K562 (cell line): Measurements from ENCODE around the gene DXO. TPM values are rescaled to one million over a fixed set of nuclear protein-coding genes. Genes with fewer than 3 reads are reported as not detected.

Source experiments
- E2F5 ChIP-seq: sonication (generic); formaldehyde crosslinking; IDR thresholded peaks from 2 replicates; pipeline ENCODE4 v1.8.0; 2022; ENCODE audit warnings: mild to moderate bottlenecking, missing genetic modification reagents
- GABPB1 ChIP-seq: sonication (generic); formaldehyde crosslinking; IDR thresholded peaks from 2 replicates; pipeline ENCODE4 v1.8.0; 2022; ENCODE audit warnings: mild to moderate bottlenecking, missing genetic modification reagents
- HDAC2 ChIP-seq: fragments of 450-650 bp; IDR thresholded peaks from 2 replicates; pipeline ENCODE4 v1.6.1; 2016; ENCODE audit warnings: mild to moderate bottlenecking
- HDAC3 ChIP-seq: fragments of 450-650 bp; IDR thresholded peaks from 2 replicates; pipeline ENCODE4 v1.6.1; 2018; ENCODE audit warnings: borderline replicate concordance, mild to moderate bottlenecking, moderate library complexity; ENCODE audit not compliant: partially characterized antibody
- HNRNPH1 ChIP-seq: fragments of 200-400 bp; formaldehyde crosslinking; optimal IDR thresholded peaks from 2 replicates; pipeline ENCODE3; 2017; ENCODE audit warnings: low read depth, mild to moderate bottlenecking, low read length, moderate library complexity
- ID3 ChIP-seq, 2 experiments: fragments of 250-450 bp in 1 of 2; fragments of 450-650 bp in 1 of 2; sonication (Bioruptor Pico) in 1 of 2; IDR thresholded peaks; 2 replicates each; pipeline versions ENCODE4 v1.6.1 to v1.8.0; 2016 to 2021; ENCODE audit warnings: mild to moderate bottlenecking in 2 of 2, moderate library complexity in 2 of 2, missing compliant biosample characterization in 1 of 2, missing genetic modification characterization in 1 of 2
- MTA1 ChIP-seq: fragments of 450-650 bp; IDR thresholded peaks from 2 replicates; pipeline ENCODE4 v1.6.1; 2017; ENCODE audit warnings: borderline replicate concordance
- NEUROD1 ChIP-seq: fragments of 150-350 bp; IDR thresholded peaks from 2 replicates; pipeline ENCODE4 v1.6.1; 2014; ENCODE audit warnings: borderline replicate concordance, low read length, low read depth; ENCODE audit not compliant: partially characterized antibody
- NR2F6 ChIP-seq: fragments of 450-650 bp; formaldehyde crosslinking; IDR thresholded peaks from 2 replicates; pipeline ENCODE4 v1.4.0; 2020; ENCODE audit warnings: mild to moderate bottlenecking
- PREB ChIP-seq: sonication (generic); formaldehyde crosslinking; IDR thresholded peaks from 2 replicates; pipeline ENCODE4 v1.8.1; 2023; ENCODE audit warnings: mild to moderate bottlenecking, missing genetic modification reagents
- PYGO2 ChIP-seq: fragments of 450-650 bp; IDR thresholded peaks from 2 replicates; pipeline ENCODE4 v1.6.1; 2016; ENCODE audit warnings: mild to moderate bottlenecking, missing genetic modification characterization, moderate library complexity, missing compliant biosample characterization
- RREB1 ChIP-seq: fragments of 250-450 bp; sonication (Bioruptor Pico); IDR thresholded peaks from 2 replicates; pipeline ENCODE4 v1.4.0; 2020
- TFAM ChIP-seq: fragments of 250-450 bp; sonication (Bioruptor Pico); conservative IDR thresholded peaks from 2 replicates; pipeline ENCODE4 v1.5.0; 2021; ENCODE audit warnings: mild to moderate bottlenecking, moderate library complexity
- THRB ChIP-seq: fragments of 450-650 bp; formaldehyde crosslinking; conservative IDR thresholded peaks from 2 replicates; pipeline ENCODE4 v1.4.0; 2022; ENCODE audit warnings: mild to moderate bottlenecking, missing genetic modification characterization
- YBX1 ChIP-seq: fragments of 450-650 bp; IDR thresholded peaks from 2 replicates; pipeline ENCODE4 v1.7.1; 2016; ENCODE audit warnings: mild to moderate bottlenecking
- ZEB2 ChIP-seq: fragments of 450-650 bp; IDR thresholded peaks from 2 replicates; pipeline ENCODE4 v1.6.1; 2016
- ZFPM2 ChIP-seq: fragments of 250-450 bp; sonication (Bioruptor Pico); IDR thresholded peaks from 2 replicates; pipeline ENCODE4 v1.5.1; 2022; ENCODE audit warnings: mild to moderate bottlenecking
- ZNF583 ChIP-seq: fragments of 250-450 bp; sonication (Bioruptor Pico); IDR thresholded peaks from 2 replicates; pipeline ENCODE4 v1.4.0; 2020
- ZNF77 ChIP-seq: fragments of 250-450 bp; sonication (Bioruptor Pico); IDR thresholded peaks from 2 replicates; pipeline ENCODE4 v1.5.0; 2020
- polyA plus RNA-seq, 8 experiments: library from polyadenylated mRNA; depleted of rRNA in 4 of 8; stranded (reverse) in 5 of 8; unstranded in 3 of 8; fragments of >200 nt; fragmentation: Nextera tagmentation in 2 of 8; fragmentation: Illumina TruSeq in 1 of 8; extraction: Ambion mirVana in 2 of 8; extraction: Trizol in 1 of 8; gene quantifications; 2 replicates each; pipeline versions ENCODE4 v1.2.1 to v1.2.3, GENCODE V29; 2011 to 2014; ENCODE audit warnings: inconsistent platforms in 1 of 8, missing spikeins in 1 of 8
- total RNA-seq, 7 experiments: library from RNA; depleted of rRNA in 6 of 7; stranded (reverse); fragments of >200 nt in 6 of 7; fragmentation: Illumina TruSeq in 2 of 7; extraction: Trizol in 2 of 7; gene quantifications; 2 replicates each; pipeline versions ENCODE4 v1.2.1 to v1.2.3, GENCODE V29; 2011 to 2021; ENCODE audit warnings: low replicate concordance in 1 of 7

The DXO gene
- total and polyA plus RNA-seq, 9 of the 15 experiments (the other 6 are each of a cell fraction or from before 2014, with no cell fraction given): 6.4 to 35.1 (median 19.4) TPM

GRCh38 chr6:31948753-31949413 is 23.1 kb downstream of the DXO start (continued):
- TF ChIP-seq RREB1 (CRISPR knock-in tag) (0 out of 2 replicates have a peak, but pooled peaks have one; percentile 40), NR2F6 (CRISPR knock-in tag) (no peak), ZNF77 (CRISPR knock-in tag) (no peak), TFAM (CRISPR knock-in tag) (no peak), ID3 (CRISPR knock-in tag; IDR thresholded peaks at IDR 0.05) (no peak), ID3 (tag; IDR thresholded peaks at IDR 0.05) (peak; percentile 45; the same call in 1 of the 2 replicates), PYGO2 (tag) (no peak), HDAC2 (peak; percentile 81; the same call in 1 of the 2 replicates), PREB (no peak), ZFPM2 (CRISPR knock-in tag) (no peak), ZNF583 (CRISPR knock-in tag) (no peak), HDAC3 (peak; percentile 5), E2F5 (CRISPR knock-in tag) (peak; percentile 40; the same call in 1 of the 2 replicates), YBX1 (no peak), HNRNPH1 (no peak), NEUROD1 (no peak), THRB (CRISPR knock-in tag) (0 out of 2 replicates have a peak, but pooled peaks have one; percentile 62), ZEB2 (0 out of 2 replicates have a peak, but pooled peaks have one; percentile 53), MTA1 (peak; percentile 25; the same call in 1 of the 2 replicates), GABPB1 (peak; percentile 75)
